Measurements from ENCODE around the gene GOLGA6L24.
"Not testable (repeated sequence)": the region's sequence is repeated elsewhere in the genome, so short reads cannot be mapped to it uniquely, and the experiment has no call there.

- not testable (repeated sequence) for TF ChIP-seq CTCF, POLR2A (IDR thresholded peaks at IDR 0.05)
Measured at GRCh38 chr15:28318828-28319227, 39.1 kb downstream of the GOLGA6L24 start.
